ENCODE measurements around the gene RPA3.

The RPA3 gene

DNA sequence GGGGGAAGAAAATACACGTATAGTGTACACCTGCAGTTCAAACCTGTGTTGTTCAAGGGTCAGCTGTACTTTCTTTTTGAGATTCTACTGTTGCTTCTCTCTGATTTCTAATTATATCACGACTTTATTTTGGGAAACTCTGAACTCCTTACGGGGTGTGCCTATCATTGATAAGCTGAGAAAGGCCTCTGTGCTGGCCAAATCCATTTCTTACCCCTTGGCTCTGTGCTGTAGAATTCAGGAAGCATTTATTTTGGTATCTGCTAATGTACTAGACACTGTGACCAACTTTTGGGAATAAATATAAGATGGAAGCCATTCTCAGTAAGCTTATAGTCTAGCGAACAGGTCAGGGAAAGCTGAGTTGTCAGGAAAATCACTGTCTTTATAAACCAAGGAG is 26.9 kb upstream of the RPA3 start:
- no peaks in the 10 kb centered on the region for H3F3A ChIP-seq (ENCODE audit: insufficient read depth, low read length)
- H3K9me2 ChIP-seq (ENCODE audit: low read depth, low read length) = no peaks in the 10 kb centered on the region
- no peaks in the 10 kb centered on the region for H3K27me3 ChIP-seq (ENCODE audit: insufficient read depth, low read length)
- no peaks in the 10 kb centered on the region; the same call in 1 of the 2 replicates for H3K9me3 ChIP-seq (ENCODE audit: low read length)
- no peak overlapping the region for H2AFZ ChIP-seq (ENCODE audit: low read length)
- no peak overlapping the region for H3K9ac ChIP-seq (ENCODE audit: low read length)
- H3K4me2 ChIP-seq (ENCODE audit: low read length) = no peak overlapping the region
- H3K36me3 ChIP-seq (ENCODE audit: insufficient read depth, low read length) = no peaks in the 10 kb centered on the region
- no peaks in the 10 kb centered on the region for H3K79me2 ChIP-seq (ENCODE audit: insufficient read depth, low read length)
- H3K4me3 ChIP-seq (ENCODE audit: low read depth, low read length, poor library complexity, severe bottlenecking) = no peak overlapping the region
- H3K27ac ChIP-seq (ENCODE audit: low read depth, low read length, poor library complexity, severe bottlenecking) = peak overlapping the region; percentile 16
- H3K4me1 ChIP-seq (ENCODE audit: insufficient read depth, low read length, severe bottlenecking) = peaks cover 18% of the 10 kb centered on the region
- no peak for TF ChIP-seq EZH2 (IDR thresholded peaks at IDR 0.05; ENCODE audit: borderline replicate concordance, low read length)
- TF ChIP-seq, protein P1, sequence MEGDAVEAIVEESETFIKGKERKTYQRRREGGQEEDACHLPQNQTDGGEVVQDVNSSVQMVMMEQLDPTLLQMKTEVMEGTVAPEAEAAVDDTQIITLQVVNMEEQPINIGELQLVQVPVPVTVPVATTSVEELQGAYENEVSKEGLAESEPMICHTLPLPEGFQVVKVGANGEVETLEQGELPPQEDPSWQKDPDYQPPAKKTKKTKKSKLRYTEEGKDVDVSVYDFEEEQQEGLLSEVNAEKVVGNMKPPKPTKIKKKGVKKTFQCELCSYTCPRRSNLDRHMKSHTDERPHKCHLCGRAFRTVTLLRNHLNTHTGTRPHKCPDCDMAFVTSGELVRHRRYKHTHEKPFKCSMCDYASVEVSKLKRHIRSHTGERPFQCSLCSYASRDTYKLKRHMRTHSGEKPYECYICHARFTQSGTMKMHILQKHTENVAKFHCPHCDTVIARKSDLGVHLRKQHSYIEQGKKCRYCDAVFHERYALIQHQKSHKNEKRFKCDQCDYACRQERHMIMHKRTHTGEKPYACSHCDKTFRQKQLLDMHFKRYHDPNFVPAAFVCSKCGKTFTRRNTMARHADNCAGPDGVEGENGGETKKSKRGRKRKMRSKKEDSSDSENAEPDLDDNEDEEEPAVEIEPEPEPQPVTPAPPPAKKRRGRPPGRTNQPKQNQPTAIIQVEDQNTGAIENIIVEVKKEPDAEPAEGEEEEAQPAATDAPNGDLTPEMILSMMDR (IDR thresholded peaks at IDR 0.05; ENCODE audit: low read length) = no peak
- H4K20me1 ChIP-seq (ENCODE audit: insufficient read depth, low read length) = no peaks in the 10 kb centered on the region

DNA sequence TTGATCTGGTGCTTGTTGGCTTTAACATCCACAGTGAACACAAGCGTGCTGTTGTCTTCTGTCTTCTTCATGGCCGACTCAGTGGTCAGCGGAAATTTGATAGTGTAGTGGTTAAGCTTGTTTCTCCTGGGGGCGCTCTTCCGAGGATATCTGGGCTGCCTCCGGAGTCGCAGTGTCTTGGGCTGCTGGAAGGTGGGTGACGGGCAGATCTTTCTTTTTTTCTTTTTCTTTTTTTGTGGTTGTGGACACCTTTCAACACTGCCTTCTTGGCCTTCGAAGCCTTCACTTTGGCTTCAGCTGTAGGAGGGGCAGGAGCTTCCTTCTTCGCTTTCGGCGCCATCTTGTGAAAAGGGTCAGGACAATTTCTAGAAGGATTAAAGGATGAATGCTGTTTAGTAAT is 23.8 kb upstream of the RPA3 start:
- Histone ChIP-seq H3K36me3 (ENCODE audit: insufficient read depth, low read length) (no peaks in the 10 kb centered on the region), H3K27me3 (ENCODE audit: insufficient read depth, low read length) (no peaks in the 10 kb centered on the region), H3K9me2 (ENCODE audit: low read depth, low read length) (no peaks in the 10 kb centered on the region), H3K4me3 (ENCODE audit: low read depth, low read length, poor library complexity, severe bottlenecking) (no peak overlapping the region), H3K4me1 (ENCODE audit: insufficient read depth, low read length, severe bottlenecking) (peaks cover 36% of the 10 kb centered on the region), H4K20me1 (ENCODE audit: insufficient read depth, low read length) (no peaks in the 10 kb centered on the region), H2AFZ (ENCODE audit: low read length) (no peak overlapping the region), H3F3A (ENCODE audit: insufficient read depth, low read length) (no peaks in the 10 kb centered on the region), H3K4me2 (ENCODE audit: low read length) (no peak overlapping the region), H3K9me3 (ENCODE audit: low read length) (no peaks in the 10 kb centered on the region; the same call in 1 of the 2 replicates), H3K9ac (ENCODE audit: low read length) (no peak overlapping the region), H3K79me2 (ENCODE audit: insufficient read depth, low read length) (no peaks in the 10 kb centered on the region), H3K27ac (ENCODE audit: low read depth, low read length, poor library complexity, severe bottlenecking) (no peak overlapping the region)
- TF ChIP-seq EZH2 (IDR thresholded peaks at IDR 0.05; ENCODE audit: borderline replicate concordance, low read length) = no peak
- TF ChIP-seq, protein P1 (IDR thresholded peaks at IDR 0.05; ENCODE audit: low read length) = no peak

DNA sequence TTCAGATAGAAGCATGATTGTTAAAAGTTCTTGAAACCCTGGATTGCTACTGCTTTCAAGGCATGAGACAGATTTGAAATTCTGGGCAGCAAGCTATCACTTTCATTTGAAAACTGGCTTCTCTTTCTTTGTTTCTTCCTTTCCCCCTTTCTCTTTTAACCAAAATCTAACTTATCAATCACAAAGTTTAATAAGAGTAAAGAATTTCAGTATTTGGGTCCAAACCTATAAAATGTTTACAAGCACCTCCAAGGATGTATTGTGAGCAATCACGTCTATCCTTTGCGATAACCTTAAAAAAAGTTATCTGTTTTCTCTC is 21.6 kb upstream of the RPA3 start:
- peak overlapping the region; percentile 43 for H3K27ac ChIP-seq (ENCODE audit: low read depth, low read length, poor library complexity, severe bottlenecking)
- H3K27me3 ChIP-seq (ENCODE audit: insufficient read depth, low read length) = no peaks in the 10 kb centered on the region
- TF ChIP-seq, protein P1 (IDR thresholded peaks at IDR 0.05; ENCODE audit: low read length) = no peak
- no peak for TF ChIP-seq EZH2 (IDR thresholded peaks at IDR 0.05; ENCODE audit: borderline replicate concordance, low read length)
- H3K9me3 ChIP-seq (ENCODE audit: low read length) = no peaks in the 10 kb centered on the region; the same call in 1 of the 2 replicates
- no peaks in the 10 kb centered on the region for H3K9me2 ChIP-seq (ENCODE audit: low read depth, low read length)
- H3K4me3 ChIP-seq (ENCODE audit: low read depth, low read length, poor library complexity, severe bottlenecking) = no peak overlapping the region
- H3K36me3 ChIP-seq (ENCODE audit: insufficient read depth, low read length) = no peaks in the 10 kb centered on the region
- no peaks in the 10 kb centered on the region for H3K79me2 ChIP-seq (ENCODE audit: insufficient read depth, low read length)
- no peak overlapping the region for H2AFZ ChIP-seq (ENCODE audit: low read length)
- no peak overlapping the region for H3K4me2 ChIP-seq (ENCODE audit: low read length)
- H3K4me1 ChIP-seq (ENCODE audit: insufficient read depth, low read length, severe bottlenecking) = peaks cover 18% of the 10 kb centered on the region
- no peaks in the 10 kb centered on the region for H3F3A ChIP-seq (ENCODE audit: insufficient read depth, low read length)
- no peaks in the 10 kb centered on the region for H4K20me1 ChIP-seq (ENCODE audit: insufficient read depth, low read length)
- no peak overlapping the region for H3K9ac ChIP-seq (ENCODE audit: low read length)

Measured in OCI-LY1 (cell line).